Erythroblast (primary cell): Measurements from ENCODE around the gene EPS8.
A peak's percentile ranks its signal among the peaks of the same experiment; 100 is the strongest.
"Not testable (repeated sequence)": the region's sequence is repeated elsewhere in the genome, so short reads cannot be mapped to it uniquely, and the experiment has no call there.

Source experiments
- DNase-seq, 2 experiments: peaks; one replicate each; lab custom pipeline; 2025; lab: John Stamatoyannopoulos, UW
- GATA1 ChIP-seq: IDR thresholded peaks from 2 replicates; pipeline ENCODE4 v1.6.1; 2011; ENCODE audit warnings: low read depth, mild to moderate bottlenecking, control low read depth, low read length, moderate library complexity
- POLR2A ChIP-seq: IDR thresholded peaks from 2 replicates; pipeline ENCODE4 v1.6.1; 2011; ENCODE audit warnings: mild to moderate bottlenecking, low read length

The EPS8 gene

GRCh38 chr12:15786772-15787171, 2.4 kb downstream of the EPS8 start:
- no peak for DNase-seq
- TF ChIP-seq GATA1 (no peak), POLR2A (no peak)

DNA sequence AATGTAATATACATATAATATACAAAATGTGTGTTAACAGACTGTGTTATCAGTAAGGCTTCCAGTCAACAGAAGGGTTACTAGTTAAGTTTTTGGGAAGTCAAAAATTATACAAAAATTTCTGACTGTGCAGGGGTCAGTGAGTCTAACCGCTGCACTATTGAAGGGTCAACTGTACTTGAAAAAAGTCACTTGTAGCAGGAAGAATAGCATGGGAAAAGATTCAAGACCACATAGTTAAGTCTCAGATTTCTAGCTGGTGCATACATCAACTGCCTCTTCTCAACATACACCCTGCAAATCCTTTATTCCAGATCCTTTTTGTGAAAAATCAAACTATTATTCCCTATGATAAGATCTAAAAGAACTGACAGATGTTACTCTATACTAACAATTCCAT, 5.9 kb downstream of the EPS8 start:
- no peak for DNase-seq
- TF ChIP-seq POLR2A (no peak), GATA1 (no peak)

DNA sequence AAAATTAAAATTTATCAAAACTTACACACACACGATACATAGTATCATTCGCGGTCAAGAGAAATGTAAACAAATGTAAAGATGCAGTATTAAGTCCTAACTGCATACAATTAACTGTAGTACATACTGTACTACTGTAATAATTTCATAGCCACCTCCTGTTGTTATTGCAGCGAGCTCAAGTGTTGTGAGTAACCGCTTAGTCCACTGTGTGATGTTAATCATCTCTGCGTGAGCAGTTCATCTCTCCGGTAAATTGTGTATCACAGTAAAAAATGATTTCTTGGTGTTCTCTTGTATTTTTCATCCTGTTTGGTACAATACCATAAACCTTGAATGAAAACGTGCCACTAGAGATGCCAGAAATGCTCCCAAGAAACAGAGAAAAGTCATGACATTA, 6.5 kb downstream of the EPS8 start:
- DNase-seq, result no peak
- TF ChIP-seq GATA1 (no peak), POLR2A (no peak)

- no peak for TF ChIP-seq GATA1
- TF ChIP-seq POLR2A, result no peak
- DNase-seq, result no peak
Observed at GRCh38 chr12:15779925-15780324, 9.3 kb downstream of the EPS8 start.

DNA sequence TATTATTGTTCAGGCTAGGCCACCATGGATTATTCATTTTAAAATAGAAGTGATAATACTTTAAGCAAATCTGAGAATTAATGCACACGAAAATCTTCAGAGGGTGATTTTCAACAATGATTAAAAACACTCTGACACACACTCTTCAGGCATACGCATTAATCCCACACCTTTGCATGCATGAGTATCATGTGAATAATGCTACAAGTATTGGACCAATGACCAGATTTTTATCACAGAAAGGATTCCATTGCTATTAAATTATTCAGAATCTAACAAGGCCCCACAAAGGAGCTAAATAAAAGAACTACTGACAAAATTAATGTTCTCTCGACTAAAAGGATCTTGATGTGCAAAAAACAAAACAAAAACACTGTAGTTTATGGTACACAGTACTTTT, 11.1 kb downstream of the EPS8 start:
- no peak for DNase-seq
- TF ChIP-seq GATA1 (no peak), POLR2A (no peak)

GRCh38 chr12:15777355-15778012, 11.7 kb downstream of the EPS8 start:
- TF ChIP-seq GATA1 (no peak), POLR2A (no peak)
- DNase-seq, result no peak

DNA sequence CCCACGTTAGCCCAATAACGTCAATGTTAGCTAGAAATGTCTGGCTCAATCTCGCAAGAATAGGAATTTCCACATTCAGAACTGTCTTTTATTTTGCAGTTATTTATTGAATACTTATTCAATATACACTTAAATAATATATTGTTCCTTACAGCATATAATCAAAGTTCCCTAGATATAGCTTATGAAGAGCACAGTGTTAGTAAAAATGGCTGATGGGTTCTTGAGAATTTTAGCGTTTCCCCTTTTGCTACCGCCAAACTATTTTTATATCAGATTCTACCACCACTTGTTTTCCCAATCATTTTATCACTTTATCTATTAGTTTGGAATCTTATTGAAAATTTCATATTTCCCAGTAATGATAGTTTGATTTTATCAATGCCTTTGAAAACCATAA, 12.7 kb downstream of the EPS8 start:
- no peak for TF ChIP-seq POLR2A
- no peak for TF ChIP-seq GATA1

DNA sequence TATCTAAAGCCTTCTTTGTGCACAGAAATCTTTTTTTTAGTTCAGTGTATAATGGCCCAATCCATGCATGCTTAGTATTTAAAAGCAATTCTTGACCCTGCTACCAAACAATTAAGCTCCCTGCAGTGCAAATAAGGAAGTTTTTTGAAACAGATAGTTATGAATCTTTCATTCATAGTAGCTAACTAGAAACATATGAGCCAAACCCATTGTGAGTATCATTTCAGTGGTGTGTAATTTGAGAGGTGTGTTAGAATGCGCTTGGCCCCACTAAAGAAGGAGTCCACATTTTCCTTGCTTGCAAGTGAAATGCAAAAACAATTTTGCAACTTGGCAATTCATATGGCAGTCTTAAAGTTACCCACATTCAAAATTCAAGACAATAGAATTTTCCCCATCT, 14.4 kb downstream of the EPS8 start:
- DNase-seq, result no peak
- TF ChIP-seq GATA1, result no peak
- no peak for TF ChIP-seq POLR2A

More for the DNA sequence above, 12.7 kb downstream of the EPS8 start:
- no peak for DNase-seq

- no peak for TF ChIP-seq GATA1
- TF ChIP-seq POLR2A, result no peak
- peak; percentile 40 to 55 for DNase-seq
Observed at GRCh38 chr12:15772405-15773018, 16.7 kb downstream of the EPS8 start.

DNA sequence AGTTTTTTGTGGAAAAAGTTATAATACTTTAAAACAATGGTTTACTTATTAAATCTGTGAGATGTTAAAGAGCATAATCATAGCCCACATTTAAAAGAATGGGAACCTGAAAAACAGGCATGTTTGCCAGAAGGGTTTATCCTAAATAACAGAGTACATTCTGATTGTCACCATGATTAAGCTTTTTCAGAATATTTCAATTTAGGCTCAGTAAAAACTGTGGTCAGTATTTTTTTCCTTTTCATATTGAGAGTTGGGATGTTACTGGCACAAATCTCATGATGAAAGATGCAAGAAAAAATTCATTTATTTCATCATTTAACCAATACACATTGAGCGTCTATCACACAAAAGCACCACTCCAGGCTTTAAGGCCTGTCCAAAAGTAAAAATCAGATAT, 18.6 kb downstream of the EPS8 start:
- TF ChIP-seq GATA1, result no peak
- no peak for TF ChIP-seq POLR2A
- DNase-seq, result peak in 1 of 2 experiments; percentile 25

- no peak for TF ChIP-seq POLR2A
- TF ChIP-seq GATA1, result no peak
- DNase-seq, result peak; percentile 47 to 78
Observed at GRCh38 chr12:15770021-15770420, 19.2 kb downstream of the EPS8 start.

DNA sequence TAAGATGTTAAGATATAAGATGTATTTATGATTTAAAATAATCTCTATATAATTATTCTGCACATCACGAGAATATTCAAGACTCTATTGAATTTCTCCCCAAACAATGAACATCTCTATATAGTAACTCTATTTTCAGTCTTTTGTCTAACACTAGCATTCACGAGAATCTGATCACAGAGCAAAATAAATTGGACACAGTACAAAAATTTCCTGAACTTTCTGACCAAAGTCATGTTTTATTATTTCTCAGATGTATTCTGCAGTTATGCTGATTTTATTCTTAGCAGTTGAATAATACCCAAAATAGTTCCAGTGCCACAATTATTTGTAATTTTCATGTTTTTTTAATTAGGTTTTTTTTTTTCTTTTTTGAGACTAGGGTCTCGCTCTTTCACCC, 19.6 kb downstream of the EPS8 start:
- TF ChIP-seq POLR2A, result no peak
- TF ChIP-seq GATA1, result no peak
- no peak for DNase-seq

GRCh38 chr12:15767301-15767700, 21.9 kb downstream of the EPS8 start:
- DNase-seq, result no peak
- TF ChIP-seq POLR2A (no peak), GATA1 (no peak)

- TF ChIP-seq POLR2A (no peak), GATA1 (no peak)
- no peak for DNase-seq
Observed at GRCh38 chr12:15763328-15763727, 25.9 kb downstream of the EPS8 start.

- not testable (repeated sequence) for DNase-seq
Observed at GRCh38 chr12:15762162-15762561, 27.0 kb downstream of the EPS8 start.
